H9 (cell line): Measurements from ENCODE around the gene CPO. TPM values are rescaled to one million over a fixed set of nuclear protein-coding genes. Genes with fewer than 3 reads are reported as not detected.

Experiments used
- DNase-seq: peaks from one replicate; pipeline ENCODE4 v3.0.0-alpha.2; 2017
- H2AFZ ChIP-seq: one replicate; pipeline ENCODE4 v1.6.1; 2013; ENCODE audit warnings: mild to moderate bottlenecking, low read length, control low read depth, moderate library complexity
- H2AK5ac ChIP-seq: 2 replicates; pipeline ENCODE4 v1.6.1; 2013; ENCODE audit warnings: low read length, control low read depth, mixed read lengths; ENCODE audit not compliant: insufficient read length
- H2BK120ac ChIP-seq: one replicate; pipeline ENCODE4 v1.6.1; 2013; ENCODE audit warnings: low read depth, mild to moderate bottlenecking, low read length, control low read depth, inconsistent platforms; ENCODE audit not compliant: poor library complexity, severe bottlenecking
- H2BK12ac ChIP-seq: 2 replicates; pipeline ENCODE4 v1.6.1; 2013; ENCODE audit warnings: low read length, control low read depth, mixed read lengths, low read depth; ENCODE audit not compliant: insufficient read length
- H2BK15ac ChIP-seq: 2 replicates; pipeline ENCODE4 v1.6.1; 2013; ENCODE audit warnings: low read depth, low read length, control low read depth
- H2BK20ac ChIP-seq: one replicate; pipeline ENCODE4 v1.6.1; 2013; ENCODE audit warnings: low read depth, mild to moderate bottlenecking, low read length, control low read depth, inconsistent platforms; ENCODE audit not compliant: poor library complexity, severe bottlenecking
- H2BK5ac ChIP-seq: 2 replicates; pipeline ENCODE4 v1.6.1; 2013; ENCODE audit warnings: low read length, control low read depth, mixed read lengths; ENCODE audit not compliant: insufficient read length
- H3K14ac ChIP-seq: 2 replicates; pipeline ENCODE4 v1.6.1; 2013; ENCODE audit warnings: low read length, control low read depth; ENCODE audit not compliant: insufficient read depth
- H3K18ac ChIP-seq: 2 replicates; pipeline ENCODE4 v1.6.1; 2013; ENCODE audit warnings: low read depth, mild to moderate bottlenecking, mixed read lengths, low read length, control low read depth; ENCODE audit not compliant: insufficient read length
- H3K23ac ChIP-seq: 2 replicates; pipeline ENCODE4 v1.6.1; 2013; ENCODE audit warnings: low read length, control low read depth, mixed read lengths, low read depth; ENCODE audit not compliant: insufficient read length
- H3K23me2 ChIP-seq: 2 replicates; pipeline ENCODE4 v1.6.1; 2013; ENCODE audit warnings: low read depth, mild to moderate bottlenecking, mixed read lengths, low read length, control low read depth; ENCODE audit not compliant: insufficient read length, poor library complexity, severe bottlenecking
- H3K27ac ChIP-seq: 2 replicates; pipeline ENCODE4 v1.5.1; 2013; ENCODE audit warnings: low read length, control low read depth, mixed read lengths, low read depth; ENCODE audit not compliant: insufficient read length
- H3K27me3 ChIP-seq: 2 replicates; pipeline ENCODE4 v1.6.1; 2013; ENCODE audit warnings: low read length, control low read depth, inconsistent platforms; ENCODE audit not compliant: insufficient read depth
- H3K4ac ChIP-seq: 2 replicates; pipeline ENCODE4 v1.6.1; 2013; ENCODE audit warnings: low read depth, mild to moderate bottlenecking, control low read depth, inconsistent platforms, low read length, moderate library complexity
- H3K4me1 ChIP-seq: 2 replicates; pipeline ENCODE4 v1.6.1; 2013; ENCODE audit warnings: low read length, control low read depth, inconsistent platforms; ENCODE audit not compliant: insufficient read depth
- H3K4me2 ChIP-seq: 2 replicates; pipeline ENCODE4 v1.6.1; 2013; ENCODE audit warnings: low read length, control low read depth, mixed read lengths; ENCODE audit not compliant: insufficient read length, insufficient read depth
- H3K56ac ChIP-seq: 2 replicates; pipeline ENCODE4 v1.6.1; 2013; ENCODE audit warnings: low read depth, mild to moderate bottlenecking, mixed read lengths, low read length, control low read depth; ENCODE audit not compliant: insufficient read length
- H3K79me1 ChIP-seq: 2 replicates; pipeline ENCODE4 v1.6.1; 2013; ENCODE audit warnings: low read depth, mild to moderate bottlenecking, moderate library complexity, low read length, control low read depth, inconsistent platforms; ENCODE audit not compliant: insufficient read depth, poor library complexity, severe bottlenecking
- H3K79me2 ChIP-seq: 2 replicates; pipeline ENCODE4 v1.6.1; 2013; ENCODE audit warnings: low read length, control low read depth, inconsistent platforms; ENCODE audit not compliant: insufficient read depth
- H3K9ac ChIP-seq: 2 replicates; pipeline ENCODE4 v1.6.1; 2013; ENCODE audit warnings: low read length, control low read depth, mixed read lengths; ENCODE audit not compliant: insufficient read length; ENCODE audit errors: extremely low read depth
- H3K9me3 ChIP-seq: one replicate; pipeline ENCODE4 v1.6.1; 2013; ENCODE audit warnings: low read depth, low read length, inconsistent platforms; ENCODE audit not compliant: control insufficient read depth
- H3T11ph ChIP-seq: one replicate; pipeline ENCODE4 v1.6.1; 2013; ENCODE audit warnings: mild to moderate bottlenecking, low read length, control low read depth, inconsistent platforms
- H4K20me1 ChIP-seq: one replicate; pipeline ENCODE4 v1.6.1; 2013; ENCODE audit not compliant: control insufficient read depth, insufficient read length, insufficient read depth
- H4K5ac ChIP-seq: 2 replicates; pipeline ENCODE4 v1.6.1; 2013; ENCODE audit warnings: low read depth, mild to moderate bottlenecking, mixed read lengths, low read length, control low read depth; ENCODE audit not compliant: insufficient read length
- H4K8ac ChIP-seq: replicated peaks from 2 replicates; pipeline ENCODE4 v1.6.1; 2013; ENCODE audit warnings: low read length, control low read depth, mixed read lengths, low read depth; ENCODE audit not compliant: insufficient read length
- H4K91ac ChIP-seq: 2 replicates; pipeline ENCODE4 v1.6.1; 2013; ENCODE audit warnings: low read depth, mild to moderate bottlenecking, moderate library complexity, mixed read lengths, low read length, control low read depth; ENCODE audit not compliant: insufficient read length
- H3K27ac Mint-ChIP-seq, 3 experiments: 2 replicates in 2 of 3; 3 replicates in 1 of 3; pipeline ENCODE4 v1.8.0; 2020 to 2021; ENCODE audit warnings: mixed read lengths in 3 of 3, mild to moderate bottlenecking in 1 of 3, moderate library complexity in 1 of 3
- H3K27me3 Mint-ChIP-seq: 2 replicates; pipeline ENCODE4 v1.8.0; 2021; ENCODE audit warnings: low read depth, mild to moderate bottlenecking, moderate library complexity, mixed read lengths
- H3K36me3 Mint-ChIP-seq, 3 experiments: 2 replicates in 2 of 3; 3 replicates in 1 of 3; pipeline ENCODE4 v1.8.0; 2020 to 2021; ENCODE audit warnings: low read depth in 3 of 3, mixed read lengths in 3 of 3; ENCODE audit not compliant: insufficient read depth in 1 of 3
- H3K4me1 Mint-ChIP-seq, 2 experiments: 2 replicates each; pipeline ENCODE4 v1.8.0; 2020; ENCODE audit warnings: mixed read lengths in 2 of 2
- H3K4me3 Mint-ChIP-seq, 2 experiments: 2 replicates in 1 of 2; 3 replicates in 1 of 2; pipeline ENCODE4 v1.8.0; 2020 to 2021; ENCODE audit warnings: mild to moderate bottlenecking in 2 of 2, mixed read lengths in 2 of 2, moderate library complexity in 1 of 2
- H3K9me3 Mint-ChIP-seq, 2 experiments: 2 replicates in 1 of 2; 3 replicates in 1 of 2; pipeline ENCODE4 v1.8.0; 2020; ENCODE audit warnings: mild to moderate bottlenecking in 2 of 2, mixed read lengths in 2 of 2, moderate library complexity in 1 of 2
- CTCF ChIP-seq: fragments of 200-600 bp; sonication (generic); conservative IDR thresholded peaks from 3 replicates; pipeline ENCODE4 v1.8.0; 2021; ENCODE audit warnings: antibody characterized with exemption, mild to moderate bottlenecking
- WGBS: extraction: QIAGEN DNeasy Blood & Tissue Kit; methylation state at CpG from one replicate; pipeline ENCODE4 v1.1.7; 2013; ENCODE audit warnings: missing lambda C conversion rate, low lambda C conversion rate, mixed read lengths; ENCODE audit not compliant: insufficient read length; ENCODE audit errors: extremely low coverage; 5-methylcytosine and 5-hydroxymethylcytosine counted together
- total RNA-seq: library from RNA; stranded (reverse); gene quantifications from 2 replicates; pipeline ENCODE4 v1.2.1, GENCODE V29; 2021

The CPO gene
- total RNA-seq, 1 experiment from 2014 or later: 0.68 TPM

- H3K79me1 ChIP-seq: no peaks in the 10 kb centered on the region
- H2AFZ ChIP-seq: no peak overlapping the region
- H3K9me3 ChIP-seq: no peaks in the 10 kb centered on the region
- H4K91ac ChIP-seq: no peak overlapping the region
- Mint-ChIP-seq H3K27me3 (no peaks in the 10 kb centered on the region; the same call in 1 of the 2 replicates), H3K27ac (no peak overlapping the region; a peak in 1 of 7 replicates), H3K4me1 (peaks cover 13 to 20% of the 10 kb centered on the region in 2 experiments), H3K4me3 (no peak overlapping the region), H3K36me3 (peaks cover 0 to 7% (median 6%) of the 10 kb centered on the region in 3 experiments; a peak in 2 of 7 replicates), H3K9me3 (peaks cover 0 to 6% of the 10 kb centered on the region in 2 experiments; a peak in 3 of 5 replicates)
- no peak overlapping the region for H2BK15ac ChIP-seq
- H3K14ac ChIP-seq: no peak overlapping the region
- no peak for DNase-seq
- no peak overlapping the region for H3K27ac ChIP-seq
- no peaks in the 10 kb centered on the region for H3K27me3 ChIP-seq
- TF ChIP-seq CTCF: no peak
- no peak overlapping the region for H2AK5ac ChIP-seq
- no peak overlapping the region for H3K4me2 ChIP-seq
- H3K23me2 ChIP-seq: no peaks in the 10 kb centered on the region
- H2BK120ac ChIP-seq: no peak overlapping the region
- no peak overlapping the region for H4K8ac ChIP-seq
- no peak overlapping the region for H3K18ac ChIP-seq
- no peaks in the 10 kb centered on the region for H4K20me1 ChIP-seq
- no peak overlapping the region for H2BK5ac ChIP-seq
- no peak overlapping the region for H3T11ph ChIP-seq
- H2BK20ac ChIP-seq: no peak overlapping the region
- no peak overlapping the region for H3K4ac ChIP-seq
- no CpG with 5 or more reads among the region's 2 CpGs for WGBS
- no peak overlapping the region for H3K56ac ChIP-seq
- no peak overlapping the region for H4K5ac ChIP-seq
- no peak overlapping the region for H3K23ac ChIP-seq
- no peak overlapping the region for H2BK12ac ChIP-seq
- no peaks in the 10 kb centered on the region for H3K79me2 ChIP-seq
- no peak overlapping the region for H3K9ac ChIP-seq
- no peaks in the 10 kb centered on the region; the same call in 1 of the 2 replicates for H3K4me1 ChIP-seq
These were observed 35.2 kb downstream of the CPO start for GRCh38 chr2:206974551-206974950.
